Panc1 (cell line): ENCODE measurements around the gene KLRC4. TPM values are rescaled to one million over a fixed set of nuclear protein-coding genes. Genes with fewer than 3 reads are reported as not detected.

Source experiments
- ATAC-seq: fragments of 200-7000 bp; cut with Tn5 transposase; 2 replicates; pipeline ENCODE4 v1.9.1; 2020; ENCODE audit warnings: mild to moderate bottlenecking, moderate library complexity
- BruUV-seq: library from RNA; stranded (reverse); fragments of 400-500 nt; replicated peaks from 2 replicates; lab custom pipeline; 2021; lab: Mats Ljungman, UMichigan
- CTCF ChIA-PET: fragments of 300-600 bp; sonication (Branson Sonifier 250); formaldehyde crosslinking; loops from one replicate; lab custom pipeline; 2022; ENCODE audit warnings: antibody characterized with exemption; lab: Charles Lee
- POLR2A ChIA-PET: fragments of 300-600 bp; sonication (Branson Sonifier 250); formaldehyde crosslinking; loops from one replicate; lab custom pipeline; 2022; ENCODE audit warnings: antibody characterized with exemption; lab: Charles Lee
- DNase-seq: peaks from one replicate; pipeline ENCODE4 v3.0.0-alpha.2; 2010; ENCODE audit warnings: low read depth, low spot score
- H3K27ac ChIP-seq: 2 replicates; pipeline ENCODE4 v1.5.1; 2011; ENCODE audit warnings: mild to moderate bottlenecking, low read length, inconsistent platforms
- H3K27me3 ChIP-seq: fragments of 200-500 bp; sonication (Bioruptor generic); 2 replicates; pipeline ENCODE4 v1.6.0; 2014; ENCODE audit warnings: low read length, inconsistent platforms; ENCODE audit not compliant: control insufficient read depth, insufficient read depth
- H3K36me3 ChIP-seq: fragments of 200-500 bp; sonication (Bioruptor generic); 2 replicates; pipeline ENCODE4 v1.5.1; 2014; ENCODE audit warnings: inconsistent platforms, mild to moderate bottlenecking, low read length, moderate library complexity; ENCODE audit not compliant: control insufficient read depth, insufficient read depth
- H3K4me1 ChIP-seq: 2 replicates; pipeline ENCODE4 v1.5.1; 2011; ENCODE audit warnings: inconsistent platforms, mild to moderate bottlenecking, low read length, moderate library complexity; ENCODE audit not compliant: control insufficient read depth, insufficient read depth
- H3K4me3 ChIP-seq, 2 experiments: 2 replicates each; pipeline ENCODE4 v1.5.1; 2011 to 2012; ENCODE audit warnings: low read depth in 2 of 2, low read length in 2 of 2, mild to moderate bottlenecking in 2 of 2, inconsistent platforms in 1 of 2, moderate library complexity in 1 of 2
- H3K9me3 ChIP-seq: fragments of 200-500 bp; sonication (Bioruptor generic); 2 replicates; pipeline ENCODE4 v1.5.1; 2014; ENCODE audit warnings: low read depth, mild to moderate bottlenecking, inconsistent platforms, low read length, moderate library complexity; ENCODE audit not compliant: control insufficient read depth, insufficient read depth
- POLR2AphosphoS5 ChIP-seq: IDR thresholded peaks from 2 replicates; pipeline ENCODE4 v1.6.1; 2012; ENCODE audit warnings: mild to moderate bottlenecking, low read depth, low read length, moderate library complexity
- SIN3A ChIP-seq: IDR thresholded peaks from 2 replicates; pipeline ENCODE4 v1.6.1; 2012; ENCODE audit warnings: low read depth, mild to moderate bottlenecking, low read length, moderate library complexity, borderline replicate concordance; ENCODE audit not compliant: insufficient read depth
- TCF7L2 ChIP-seq: IDR thresholded peaks from 2 replicates; pipeline ENCODE4 v1.6.1; 2011; ENCODE audit warnings: mild to moderate bottlenecking, low read depth, low read length, inconsistent platforms
- in situ Hi-C: cut with HindIII; loops from 2 replicates; pipeline ENCODE4 v1.10.0; 2016; ENCODE audit warnings: low sequenced_read_pairs, low pct_unique_long_range_greater_than_20kb
- intact Hi-C: fragments of 100-400 bp; cut with micrococcal nuclease; formaldehyde crosslinking; loops from one replicate; pipeline ENCODE4 v1.10.0; 2022; ENCODE audit not compliant: unreplicated experiment
- total RNA-seq: library from RNA; stranded (reverse); gene quantifications from one replicate; pipeline ENCODE4 v1.2.1, GENCODE V29; 2021; ENCODE audit not compliant: unreplicated experiment
- TF ChIP-seq, protein P1 (sequence below): fragments of 450-650 bp; IDR thresholded peaks from 2 replicates; pipeline ENCODE4 v1.5.1; 2017; ENCODE audit warnings: mild to moderate bottlenecking
- TF ChIP-seq, protein P2 (sequence below), 2 experiments: IDR thresholded peaks; 2 replicates each; pipeline ENCODE4 v1.6.1; 2011 to 2012; ENCODE audit warnings: low read depth in 2 of 2, control low read depth in 1 of 2, low read length in 1 of 2, mild to moderate bottlenecking in 1 of 2, moderate library complexity in 1 of 2; ENCODE audit not compliant: insufficient read depth in 1 of 2

KLRC4 gene
- total RNA-seq, 1 experiment from 2014 or later, result 1.4 TPM

DNA sequence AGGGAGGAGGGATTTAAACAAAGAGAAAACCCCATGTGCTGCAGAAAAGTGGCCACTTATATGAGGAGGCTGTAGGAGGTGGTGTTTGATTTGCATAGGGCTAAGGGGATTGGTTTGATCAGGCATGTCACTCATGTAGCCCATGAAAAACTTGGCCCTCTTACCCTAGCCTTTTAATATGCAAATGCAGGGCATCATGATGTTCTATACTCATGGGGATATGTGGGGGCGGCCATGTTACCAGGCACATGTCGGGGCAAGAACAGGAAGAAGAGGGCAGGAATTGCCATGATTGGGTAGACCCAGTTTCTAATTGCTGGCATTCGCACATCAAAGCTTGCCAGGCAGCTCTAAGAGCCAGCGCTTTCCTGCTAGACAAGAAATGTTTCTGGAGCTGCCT lies 48.5 kb downstream of the KLRC4 start:
- no peaks in the 10 kb centered on the region for H3K36me3 ChIP-seq
- no peak overlapping the region for H3K4me3 ChIP-seq
- BruUV-seq, result no TSS peak
- ChIA-PET POLR2A (no interaction called here), CTCF (interaction anchor here (0.6 kb wide), 1 partner anchor 167 kb away, joined by 8 read pairs; no protein-coding TSS in a partner anchor)
- no peaks in the 10 kb centered on the region for H3K27me3 ChIP-seq
- H3K4me1 ChIP-seq, result peaks cover 17% of the 10 kb centered on the region
- ATAC-seq, result no peak
- peak overlapping the region; percentile 51; the same call in 1 of the 2 replicates for H3K27ac ChIP-seq
- no peak for DNase-seq
- in situ Hi-C loops (no loop called here), intact Hi-C loops (no loop called here)
- no peaks in the 10 kb centered on the region for H3K9me3 ChIP-seq
- no peak for TF ChIP-seq POLR2AphosphoS5
- TF ChIP-seq, protein P1, sequence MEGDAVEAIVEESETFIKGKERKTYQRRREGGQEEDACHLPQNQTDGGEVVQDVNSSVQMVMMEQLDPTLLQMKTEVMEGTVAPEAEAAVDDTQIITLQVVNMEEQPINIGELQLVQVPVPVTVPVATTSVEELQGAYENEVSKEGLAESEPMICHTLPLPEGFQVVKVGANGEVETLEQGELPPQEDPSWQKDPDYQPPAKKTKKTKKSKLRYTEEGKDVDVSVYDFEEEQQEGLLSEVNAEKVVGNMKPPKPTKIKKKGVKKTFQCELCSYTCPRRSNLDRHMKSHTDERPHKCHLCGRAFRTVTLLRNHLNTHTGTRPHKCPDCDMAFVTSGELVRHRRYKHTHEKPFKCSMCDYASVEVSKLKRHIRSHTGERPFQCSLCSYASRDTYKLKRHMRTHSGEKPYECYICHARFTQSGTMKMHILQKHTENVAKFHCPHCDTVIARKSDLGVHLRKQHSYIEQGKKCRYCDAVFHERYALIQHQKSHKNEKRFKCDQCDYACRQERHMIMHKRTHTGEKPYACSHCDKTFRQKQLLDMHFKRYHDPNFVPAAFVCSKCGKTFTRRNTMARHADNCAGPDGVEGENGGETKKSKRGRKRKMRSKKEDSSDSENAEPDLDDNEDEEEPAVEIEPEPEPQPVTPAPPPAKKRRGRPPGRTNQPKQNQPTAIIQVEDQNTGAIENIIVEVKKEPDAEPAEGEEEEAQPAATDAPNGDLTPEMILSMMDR, result no peak
- TF ChIP-seq, protein P2, sequence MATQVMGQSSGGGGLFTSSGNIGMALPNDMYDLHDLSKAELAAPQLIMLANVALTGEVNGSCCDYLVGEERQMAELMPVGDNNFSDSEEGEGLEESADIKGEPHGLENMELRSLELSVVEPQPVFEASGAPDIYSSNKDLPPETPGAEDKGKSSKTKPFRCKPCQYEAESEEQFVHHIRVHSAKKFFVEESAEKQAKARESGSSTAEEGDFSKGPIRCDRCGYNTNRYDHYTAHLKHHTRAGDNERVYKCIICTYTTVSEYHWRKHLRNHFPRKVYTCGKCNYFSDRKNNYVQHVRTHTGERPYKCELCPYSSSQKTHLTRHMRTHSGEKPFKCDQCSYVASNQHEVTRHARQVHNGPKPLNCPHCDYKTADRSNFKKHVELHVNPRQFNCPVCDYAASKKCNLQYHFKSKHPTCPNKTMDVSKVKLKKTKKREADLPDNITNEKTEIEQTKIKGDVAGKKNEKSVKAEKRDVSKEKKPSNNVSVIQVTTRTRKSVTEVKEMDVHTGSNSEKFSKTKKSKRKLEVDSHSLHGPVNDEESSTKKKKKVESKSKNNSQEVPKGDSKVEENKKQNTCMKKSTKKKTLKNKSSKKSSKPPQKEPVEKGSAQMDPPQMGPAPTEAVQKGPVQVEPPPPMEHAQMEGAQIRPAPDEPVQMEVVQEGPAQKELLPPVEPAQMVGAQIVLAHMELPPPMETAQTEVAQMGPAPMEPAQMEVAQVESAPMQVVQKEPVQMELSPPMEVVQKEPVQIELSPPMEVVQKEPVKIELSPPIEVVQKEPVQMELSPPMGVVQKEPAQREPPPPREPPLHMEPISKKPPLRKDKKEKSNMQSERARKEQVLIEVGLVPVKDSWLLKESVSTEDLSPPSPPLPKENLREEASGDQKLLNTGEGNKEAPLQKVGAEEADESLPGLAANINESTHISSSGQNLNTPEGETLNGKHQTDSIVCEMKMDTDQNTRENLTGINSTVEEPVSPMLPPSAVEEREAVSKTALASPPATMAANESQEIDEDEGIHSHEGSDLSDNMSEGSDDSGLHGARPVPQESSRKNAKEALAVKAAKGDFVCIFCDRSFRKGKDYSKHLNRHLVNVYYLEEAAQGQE (IDR thresholded peaks at IDR 0.05; ENCODE audit: insufficient read depth in 1 of 2, low read depth in 2 of 2, low read length in 1 of 2), result no peak
- TF ChIP-seq SIN3A, result no peak
- TF ChIP-seq TCF7L2, result no peak

DNA sequence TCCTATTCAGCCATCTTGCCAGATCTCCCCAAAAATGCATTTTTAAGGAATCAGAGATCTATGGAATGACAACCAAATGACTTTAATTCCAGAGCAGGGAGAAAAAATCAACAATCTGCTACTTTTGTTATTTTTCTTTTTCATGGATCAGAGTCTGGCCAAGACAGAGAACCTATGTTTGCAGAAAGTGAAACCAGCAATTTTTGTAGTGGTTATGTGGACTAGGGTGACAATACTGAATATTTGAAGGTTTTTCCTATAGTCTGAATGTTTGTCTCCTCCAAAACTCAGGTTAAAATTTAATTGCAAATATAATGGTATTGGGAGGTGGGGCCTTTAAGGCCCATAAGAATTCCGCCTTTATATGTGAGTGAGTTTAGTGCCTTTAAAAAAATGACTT lies 50.6 kb downstream of the KLRC4 start:
- ATAC-seq (no peak), DNase-seq (no peak)
- no TSS peak for BruUV-seq
- Histone ChIP-seq H3K36me3 (no peaks in the 10 kb centered on the region), H3K4me1 (peaks cover 12% of the 10 kb centered on the region), H3K9me3 (no peaks in the 10 kb centered on the region), H3K4me3 (no peak overlapping the region), H3K27me3 (no peaks in the 10 kb centered on the region), H3K27ac (no peak overlapping the region)
- no peak for TF ChIP-seq SIN3A
- no peak for TF ChIP-seq TCF7L2
- no peak for TF ChIP-seq POLR2AphosphoS5
- TF ChIP-seq, protein P2 (IDR thresholded peaks at IDR 0.05; ENCODE audit: insufficient read depth in 1 of 2, low read depth in 2 of 2, low read length in 1 of 2), result no peak
- TF ChIP-seq, protein P1, result no peak
- ChIA-PET POLR2A (interaction anchor here (0.7 kb wide), 1 partner anchor 672 kb away, joined by 5 read pairs; the partner anchor contains the start of gene TAS2R31), CTCF (no interaction called here)
- intact Hi-C loops (no loop called here), in situ Hi-C loops (no loop called here)
